Effector memory CD8-positive, alpha-beta T cell (primary cell): ENCODE results near the gene MAEA.

Experiments
- ATAC-seq: fragments of 150-1000 bp; cut with Tn5 transposase; replicated peaks from 2 replicates; pipeline ENCODE4 v1.10.0; 2021; ENCODE audit warnings: mild to moderate bottlenecking, moderate library complexity
- DNase-seq, 3 experiments: peaks; one replicate each; pipeline ENCODE4 v3.0.0; 2021
- H3K27ac Mint-ChIP-seq, 2 donors: one replicate each; pipeline ENCODE4 v1.8.0; 2022; ENCODE audit warnings: mild to moderate bottlenecking in 2 of 2, mixed read lengths in 2 of 2, moderate library complexity in 2 of 2
- H3K27me3 Mint-ChIP-seq, 2 donors: one replicate each; pipeline ENCODE4 v1.8.0; 2022; ENCODE audit warnings: mixed read lengths in 2 of 2
- H3K36me3 Mint-ChIP-seq: one replicate; pipeline ENCODE4 v1.8.0; 2022; ENCODE audit warnings: mild to moderate bottlenecking, moderate library complexity, mixed read lengths; ENCODE audit not compliant: insufficient read depth
- H3K4me1 Mint-ChIP-seq, 2 donors: one replicate each; pipeline ENCODE4 v1.8.0; 2022; ENCODE audit warnings: low read depth in 2 of 2, mixed read lengths in 2 of 2
- H3K4me3 Mint-ChIP-seq, 2 donors: one replicate each; pipeline ENCODE4 v1.8.0; 2022; ENCODE audit warnings: mild to moderate bottlenecking in 2 of 2, mixed read lengths in 2 of 2, moderate library complexity in 2 of 2
- H3K9me3 Mint-ChIP-seq, 2 donors: one replicate each; pipeline ENCODE4 v1.8.0; 2022; ENCODE audit warnings: mixed read lengths in 2 of 2
- total RNA-seq, 9 experiments: gene quantifications; one replicate each; lab custom pipeline; 2026; lab: John Stamatoyannopoulos, UW

The MAEA gene
- 45.7 to 97.4 (median 69.3) reads per million in 9 experiments for total RNA-seq

DNA sequence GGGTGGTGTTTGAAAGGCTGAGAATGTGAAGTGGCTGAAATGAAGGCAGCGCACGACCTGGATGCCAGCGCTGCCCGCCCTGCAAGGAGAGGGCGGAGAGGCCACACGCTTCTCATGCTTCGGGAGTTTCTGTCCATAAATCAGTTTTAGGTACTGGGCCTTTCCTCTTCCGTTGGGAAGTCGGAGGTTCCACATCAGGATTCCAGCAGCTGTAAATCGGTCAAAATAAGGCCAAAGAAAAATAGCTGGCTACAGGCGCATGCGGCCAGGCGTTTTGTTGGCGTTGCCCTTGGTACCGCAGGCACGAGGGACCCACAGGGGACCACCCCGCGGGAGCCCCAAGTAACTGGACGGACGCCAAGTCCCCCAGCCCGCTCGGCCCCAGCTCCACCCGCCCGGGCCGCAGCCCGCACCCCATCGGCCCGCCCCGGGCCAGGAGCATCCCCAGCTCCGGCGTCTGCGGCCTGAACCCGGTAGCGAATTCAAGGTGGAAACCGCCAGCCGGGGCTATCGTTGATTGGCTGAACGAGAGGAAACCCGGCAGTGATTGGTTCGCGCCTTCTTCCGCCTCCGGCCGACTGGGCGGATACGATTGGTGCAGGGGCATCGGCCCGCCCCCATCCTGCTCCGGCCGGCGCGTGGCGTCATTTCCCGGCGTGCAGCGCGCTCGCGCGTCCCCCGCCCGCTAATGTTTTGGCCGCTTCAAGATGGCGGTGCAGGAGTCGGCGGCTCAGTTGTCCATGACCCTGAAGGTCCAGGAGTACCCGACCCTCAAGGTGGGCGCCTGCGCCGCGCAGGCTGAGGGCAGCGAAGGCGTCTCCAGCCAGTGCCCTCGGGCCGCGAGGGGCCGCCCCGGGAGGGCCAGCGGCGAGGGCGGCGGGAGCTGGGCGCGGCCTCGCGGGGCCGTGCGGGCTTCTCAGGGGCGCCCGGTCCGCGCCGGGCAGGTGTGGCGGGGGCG, at the start of gene MAEA:
TSS of gene MAEA (plus strand) at position 685 of the 958 bp plus-strand sequence. CDS start at position 708, 23 bp downstream.
- H3K27me3 Mint-ChIP-seq: no peaks in the 10 kb centered on the region
- peaks cover 32 to 36% of the 10 kb centered on the region in 2 donors for H3K4me1 Mint-ChIP-seq
- DNase-seq: peak; percentile 96 to 97 (median 96)
- H3K4me3 Mint-ChIP-seq: peak within 1 kb of the TSS; percentile 93
- peak within 1 kb of the TSS; percentile 94 to 95 for H3K27ac Mint-ChIP-seq
- ATAC-seq: peak; percentile 95
- peaks cover 14% of the 10 kb centered on the region for H3K36me3 Mint-ChIP-seq
- no peaks in the 10 kb centered on the region for H3K9me3 Mint-ChIP-seq

DNA sequence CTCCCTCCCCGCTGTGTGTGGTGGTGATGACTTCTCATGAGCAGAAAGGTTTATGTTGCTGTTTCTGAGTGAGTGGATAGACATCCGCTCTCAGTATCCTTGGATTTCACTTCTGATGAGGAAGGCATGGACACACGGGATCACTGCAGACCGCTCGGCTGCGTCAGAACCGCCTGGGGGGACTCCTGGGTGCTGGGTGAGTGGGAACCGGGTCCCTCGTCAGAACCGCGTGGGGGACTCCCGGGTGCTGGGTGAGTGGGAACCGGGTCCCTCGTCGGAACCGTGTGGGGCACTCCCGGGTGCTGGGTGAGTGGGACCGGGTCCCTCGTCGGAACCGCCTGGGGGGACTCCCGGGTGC, 49.8 kb upstream of the MAEA start:
- H3K27me3 Mint-ChIP-seq: no peaks in the 10 kb centered on the region
- no peaks in the 10 kb centered on the region for H3K9me3 Mint-ChIP-seq
- H3K4me3 Mint-ChIP-seq: no peak overlapping the region
- peaks cover 71% of the 10 kb centered on the region for H3K36me3 Mint-ChIP-seq
- ATAC-seq: no peak
- no peak overlapping the region for H3K27ac Mint-ChIP-seq
- DNase-seq: no peak
- peaks cover 35 to 47% of the 10 kb centered on the region in 2 donors for H3K4me1 Mint-ChIP-seq

- peaks cover 69% of the 10 kb centered on the region for H3K36me3 Mint-ChIP-seq
- H3K4me3 Mint-ChIP-seq: no peak overlapping the region
- H3K4me1 Mint-ChIP-seq: peaks cover 39 to 46% of the 10 kb centered on the region in 2 donors
- no peaks in the 10 kb centered on the region for H3K9me3 Mint-ChIP-seq
- DNase-seq (no peak), ATAC-seq (no peak)
- no peaks in the 10 kb centered on the region for H3K27me3 Mint-ChIP-seq
- H3K27ac Mint-ChIP-seq: no peak overlapping the region
These were observed 48.8 kb upstream of the MAEA start for GRCh38 chr4:1240721-1241465.

- no peak for ATAC-seq
- Mint-ChIP-seq H3K9me3 (no peaks in the 10 kb centered on the region), H3K4me1 (peaks cover 44 to 51% of the 10 kb centered on the region in 2 donors), H3K36me3 (peaks cover 67% of the 10 kb centered on the region), H3K27me3 (no peaks in the 10 kb centered on the region), H3K4me3 (no peak overlapping the region), H3K27ac (peak overlapping the region in 1 of 2 donors; percentile 59)
- DNase-seq: no peak
These were observed 48.2 kb upstream of the MAEA start for GRCh38 chr4:1241466-1241935.

- no peak for DNase-seq
- no peaks in the 10 kb centered on the region for H3K9me3 Mint-ChIP-seq
- peaks cover 72% of the 10 kb centered on the region for H3K36me3 Mint-ChIP-seq
- H3K27ac Mint-ChIP-seq: peak overlapping the region; percentile 8 to 59
- H3K27me3 Mint-ChIP-seq: no peaks in the 10 kb centered on the region
- no peak for ATAC-seq
- peaks cover 50 to 56% of the 10 kb centered on the region in 2 donors for H3K4me1 Mint-ChIP-seq
- H3K4me3 Mint-ChIP-seq: peak overlapping the region; percentile 8 to 46
These were observed 47.7 kb upstream of the MAEA start for GRCh38 chr4:1241936-1242505.

DNA sequence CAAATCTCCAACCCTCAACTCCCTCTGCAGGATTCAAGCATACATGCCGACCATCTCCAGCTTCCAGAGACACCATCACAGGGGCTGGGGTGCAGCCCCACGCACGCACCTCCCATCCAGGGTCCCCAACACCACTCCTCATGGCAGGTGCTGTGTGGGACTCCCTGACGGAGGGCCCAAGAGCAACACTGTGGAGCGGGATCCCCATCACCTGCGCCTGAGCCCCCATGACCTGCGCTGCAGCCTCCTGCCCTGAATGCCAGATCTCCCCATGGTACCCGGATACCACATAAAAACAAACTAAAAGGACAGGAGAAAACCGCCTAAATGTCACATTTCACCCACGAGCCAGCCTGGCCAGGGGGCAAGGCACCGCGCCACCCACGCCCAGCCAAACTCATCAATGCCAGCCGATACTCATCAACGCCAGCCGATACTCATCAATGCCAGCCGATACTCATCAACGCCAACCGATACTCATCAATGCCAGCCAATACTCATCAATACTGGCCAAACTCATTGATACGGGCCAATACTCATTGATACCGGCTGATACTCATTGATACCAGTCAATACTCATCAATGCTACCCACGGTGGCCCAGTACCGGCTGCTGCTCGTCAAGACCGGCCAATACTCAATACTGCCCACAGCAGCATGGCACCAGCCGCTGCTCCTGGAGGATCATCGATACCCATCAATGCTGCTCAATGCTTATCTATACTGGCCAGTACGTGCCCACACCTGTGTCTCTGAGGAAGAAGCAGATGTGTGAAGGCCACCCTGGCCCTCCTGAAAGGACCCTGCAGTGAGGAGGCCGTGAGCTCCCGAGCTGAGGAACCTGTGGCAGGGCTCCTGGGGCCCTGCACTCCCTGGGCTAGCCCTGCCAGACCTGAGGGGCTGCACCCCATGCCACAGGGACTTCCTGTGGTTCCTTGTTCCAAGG, 46.9 kb upstream of the MAEA start:
- ATAC-seq (no peak), DNase-seq (no peak)
- peak overlapping the region; percentile 8 to 46 for H3K4me3 Mint-ChIP-seq
- peak overlapping the region; percentile 8 to 97 for H3K27ac Mint-ChIP-seq
- peaks cover 52 to 59% of the 10 kb centered on the region in 2 donors for H3K4me1 Mint-ChIP-seq
- no peaks in the 10 kb centered on the region for H3K9me3 Mint-ChIP-seq
- peaks cover 79% of the 10 kb centered on the region for H3K36me3 Mint-ChIP-seq
- no peaks in the 10 kb centered on the region for H3K27me3 Mint-ChIP-seq

DNA sequence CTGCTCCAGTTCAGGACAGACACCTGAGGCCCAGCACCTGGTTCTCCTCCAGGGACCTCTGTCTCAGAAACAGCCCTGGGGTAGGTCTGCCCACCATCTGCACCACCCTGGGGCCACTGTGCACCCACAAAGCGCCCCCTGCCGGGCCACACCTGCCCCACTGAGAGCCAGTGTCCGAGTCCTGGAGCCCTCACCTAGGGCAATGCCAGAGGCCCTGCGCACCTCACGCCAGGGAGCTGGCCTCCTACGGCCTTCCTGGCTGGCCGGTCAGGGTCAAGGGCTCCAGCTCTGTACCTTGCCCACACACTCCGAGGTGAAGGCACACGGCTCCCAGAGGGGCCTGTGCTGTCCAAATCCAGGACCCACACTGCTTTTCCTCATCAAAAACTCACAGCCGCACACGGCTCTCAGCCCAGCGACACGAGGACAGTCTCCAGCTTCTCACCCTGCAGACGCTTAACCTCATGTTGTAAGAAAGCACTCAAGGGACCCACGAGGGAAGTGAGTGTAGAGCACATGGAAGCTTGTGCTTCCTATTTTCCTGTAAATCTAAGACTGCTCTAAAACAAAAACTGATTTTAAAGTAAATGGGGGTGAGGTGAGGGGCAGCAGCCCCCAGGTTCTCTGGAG, 46.1 kb upstream of the MAEA start:
- peaks cover 75% of the 10 kb centered on the region for H3K36me3 Mint-ChIP-seq
- peaks cover 52 to 56% of the 10 kb centered on the region in 2 donors for H3K4me1 Mint-ChIP-seq
- H3K4me3 Mint-ChIP-seq: peak overlapping the region; percentile 86 to 94

GRCh38 chr4:1244081-1244977, 45.4 kb upstream of the MAEA start:
- H3K27me3 Mint-ChIP-seq: no peaks in the 10 kb centered on the region
- H3K4me3 Mint-ChIP-seq: peak overlapping the region; percentile 86 to 94
- H3K9me3 Mint-ChIP-seq: no peaks in the 10 kb centered on the region
- H3K4me1 Mint-ChIP-seq: peaks cover 48 to 50% of the 10 kb centered on the region in 2 donors
- peak overlapping the region; percentile 89 to 97 for H3K27ac Mint-ChIP-seq
- H3K36me3 Mint-ChIP-seq: peaks cover 67% of the 10 kb centered on the region
- ATAC-seq (no peak), DNase-seq (no peak)

More for the DNA sequence above, 46.1 kb upstream of the MAEA start:
- ATAC-seq (no peak), DNase-seq (no peak)
- H3K27ac Mint-ChIP-seq: peak overlapping the region; percentile 89 to 97
- H3K27me3 Mint-ChIP-seq: no peaks in the 10 kb centered on the region
- H3K9me3 Mint-ChIP-seq: no peaks in the 10 kb centered on the region

DNA sequence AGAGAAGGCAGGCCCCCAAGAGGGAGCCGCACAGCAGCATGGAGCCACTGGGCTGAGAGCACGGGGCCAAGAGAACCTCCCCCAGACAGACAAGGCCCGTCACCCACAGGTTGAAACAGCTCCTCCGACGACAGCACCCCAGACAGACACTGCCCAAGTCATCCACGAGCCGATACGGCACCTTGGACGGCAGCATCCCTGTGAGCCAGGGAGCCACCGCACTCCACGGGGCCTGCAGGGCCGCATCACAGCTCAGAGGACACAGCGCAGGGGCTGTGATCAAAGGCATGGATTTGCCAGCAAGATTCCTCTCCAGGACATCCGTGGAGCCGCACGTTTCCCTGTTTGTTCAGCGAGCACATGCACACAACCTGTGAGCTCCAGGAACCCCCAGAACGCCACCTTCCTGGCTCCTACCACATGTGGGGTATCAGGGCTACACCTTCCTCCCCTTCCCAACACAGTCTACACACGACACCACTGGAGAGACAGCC, 44.7 kb upstream of the MAEA start:
- Mint-ChIP-seq H3K4me1 (peaks cover 52 to 55% of the 10 kb centered on the region in 2 donors), H3K9me3 (no peaks in the 10 kb centered on the region), H3K27ac (peak overlapping the region; percentile 89 to 97), H3K4me3 (peak overlapping the region; percentile 86 to 94), H3K27me3 (no peaks in the 10 kb centered on the region), H3K36me3 (peaks cover 67% of the 10 kb centered on the region)
- DNase-seq (no peak), ATAC-seq (no peak)

- no peaks in the 10 kb centered on the region for H3K9me3 Mint-ChIP-seq
- H3K4me3 Mint-ChIP-seq: peak overlapping the region; percentile 86 to 94
- no peaks in the 10 kb centered on the region for H3K27me3 Mint-ChIP-seq
- peaks cover 58 to 60% of the 10 kb centered on the region in 2 donors for H3K4me1 Mint-ChIP-seq
- H3K27ac Mint-ChIP-seq: peak overlapping the region; percentile 89 to 97
- ATAC-seq: no peak
- peaks cover 71% of the 10 kb centered on the region for H3K36me3 Mint-ChIP-seq
- no peak for DNase-seq
These were observed 44.1 kb upstream of the MAEA start for GRCh38 chr4:1245481-1246051.
